ENCODE measurements around the gene TMBIM1. TPM values are rescaled to one million over a fixed set of nuclear protein-coding genes. Genes with fewer than 3 reads are reported as not detected.
"Not testable (repeated sequence)": the region's sequence is repeated elsewhere in the genome, so short reads cannot be mapped to it uniquely, and the experiment has no call there.

The TMBIM1 gene
- total and polyA plus RNA-seq, 8 donors, result 63.5 to 308 (median 70.9) TPM

DNA sequence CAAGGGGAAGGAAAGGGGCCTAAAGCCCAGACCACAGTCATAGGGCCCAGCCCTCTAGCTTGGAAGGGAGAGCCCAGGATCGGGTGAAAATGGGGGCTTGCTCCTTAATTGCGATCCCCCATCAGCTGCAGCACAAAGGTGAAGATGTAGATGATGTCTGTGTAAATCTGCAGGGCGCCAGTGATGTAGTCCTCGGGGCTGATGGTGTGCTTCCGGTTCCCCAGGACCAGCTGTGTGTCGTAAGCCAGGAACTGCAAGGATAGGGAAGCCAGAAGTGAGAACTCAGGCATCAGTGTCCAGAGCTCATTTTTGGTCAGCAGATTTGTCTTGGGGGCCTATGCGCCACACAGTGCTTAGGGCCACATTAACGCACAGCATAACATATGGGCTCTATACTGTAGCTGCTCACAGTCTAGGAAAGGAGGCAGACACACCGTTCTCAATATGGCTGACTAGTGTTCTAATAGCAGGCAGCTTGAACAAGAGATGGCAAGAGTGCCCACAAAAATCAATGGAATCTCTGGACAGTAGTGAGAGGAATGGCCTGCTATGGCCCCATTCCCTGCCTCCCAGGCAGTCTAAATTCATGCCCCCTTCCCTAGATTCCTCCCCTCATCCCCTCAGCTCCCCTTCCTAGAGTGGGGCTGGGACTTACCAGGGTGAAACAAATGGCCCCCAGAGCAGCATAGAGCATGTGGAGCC lies 16.8 kb downstream of the TMBIM1 start:
- intact Hi-C loops (cut with DNase I), result loop anchor here in 1 of 2 donors (10.0 kb wide), 1 partner anchor 119 kb away; the partner anchor contains the start of gene CTDSP1
- no peak overlapping the region for H3K4me3 ChIP-seq

GRCh38 chr2:218274586-218274985 lies 17.7 kb downstream of the TMBIM1 start:
- Histone ChIP-seq H3K27ac (peak overlapping the region in 1 of 2 donors; percentile 43), H3K4me3 (no peak overlapping the region)

More for the DNA sequence above, 16.8 kb downstream of the TMBIM1 start:
- no peak for DNase-seq
- H3K4me1 ChIP-seq, result peaks cover 27 to 62% of the 10 kb centered on the region in 2 donors
- H3K27ac ChIP-seq, result peak overlapping the region in 1 of 2 donors; percentile 53
- H3K9me3 ChIP-seq, result no peaks in the 10 kb centered on the region
- H3K36me3 ChIP-seq, result peaks cover 5 to 73% of the 10 kb centered on the region in 2 donors
- no peak for TF ChIP-seq CTCF (IDR thresholded peaks at IDR 0.05)
- H3K27me3 ChIP-seq, result no peaks in the 10 kb centered on the region
- no peak for ATAC-seq

GRCh38 chr2:218273908-218274249 lies 18.4 kb downstream of the TMBIM1 start:
- Histone ChIP-seq H3K36me3 (peaks cover 0 to 57% of the 10 kb centered on the region in 2 donors), H3K4me1 (peaks cover 31 to 65% of the 10 kb centered on the region in 2 donors), H3K27ac (peak overlapping the region in 1 of 2 donors; percentile 43), H3K9me3 (no peaks in the 10 kb centered on the region), H3K4me3 (no peak overlapping the region), H3K27me3 (no peaks in the 10 kb centered on the region)
- no peak for TF ChIP-seq CTCF (IDR thresholded peaks at IDR 0.05)
- DNase-seq, result no peak
- intact Hi-C loops (cut with DNase I), result loop anchor here in 1 of 2 donors (10.0 kb wide), 1 partner anchor 121 kb away; the partner anchor contains the start of gene CTDSP1
- ATAC-seq, result no peak

More at GRCh38 chr2:218274586-218274985, 17.7 kb downstream of the TMBIM1 start:
- Histone ChIP-seq H3K27me3 (no peaks in the 10 kb centered on the region), H3K4me1 (peaks cover 27 to 62% of the 10 kb centered on the region in 2 donors), H3K9me3 (no peaks in the 10 kb centered on the region), H3K36me3 (peaks cover 0 to 64% of the 10 kb centered on the region in 2 donors)
- DNase-seq (no peak), ATAC-seq (no peak)
- TF ChIP-seq CTCF (IDR thresholded peaks at IDR 0.05), result no peak
- intact Hi-C loops (cut with DNase I), result loop anchor here in 1 of 2 donors (10.0 kb wide), 1 partner anchor 120 kb away; the partner anchor contains the start of gene CTDSP1

DNA sequence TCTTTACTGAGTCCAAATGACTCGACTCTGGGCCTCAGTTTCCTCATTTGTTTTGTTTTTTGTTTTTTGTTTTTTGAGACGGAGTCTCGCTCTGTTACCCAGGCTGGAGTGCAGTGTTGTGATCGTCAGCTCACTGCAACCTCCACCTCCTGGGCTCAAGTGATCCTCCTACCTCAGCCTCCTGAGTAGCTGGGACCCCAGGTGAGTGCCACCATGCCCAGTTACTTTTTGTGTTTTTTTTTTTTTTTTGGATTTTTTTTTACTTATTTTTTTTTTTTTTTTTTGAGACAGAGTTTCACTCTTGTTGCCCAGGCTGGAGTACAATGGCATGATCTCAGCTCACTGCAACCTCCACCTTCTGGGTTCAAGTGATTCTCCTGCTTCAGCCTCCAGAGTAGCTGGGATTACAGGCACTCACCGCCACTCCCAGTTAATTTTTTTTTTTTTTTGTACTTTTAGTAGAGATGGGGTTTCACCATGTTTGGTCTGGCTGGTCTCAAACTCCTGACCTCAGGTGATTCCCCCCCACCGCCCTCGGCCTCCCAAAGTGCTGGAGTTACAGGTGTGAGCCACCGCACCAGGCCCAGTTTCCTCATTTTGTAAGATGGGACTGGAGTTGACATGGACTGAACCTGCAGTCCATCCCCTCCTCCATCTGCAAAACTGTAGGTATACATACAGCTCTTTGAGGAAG lies 18.9 kb downstream of the TMBIM1 start:
- Histone ChIP-seq H3K36me3 (peaks cover 0 to 52% of the 10 kb centered on the region in 2 donors), H3K4me1 (peaks cover 34 to 68% of the 10 kb centered on the region in 2 donors), H3K27ac (peak overlapping the region; percentile 48 to 76)
- not testable (repeated sequence) for DNase-seq, H3K9me3 ChIP-seq, ATAC-seq, H3K27me3 ChIP-seq, H3K4me3 ChIP-seq
- intact Hi-C loops (cut with DNase I), result loop anchor here in 1 of 2 donors (10.0 kb wide), 1 partner anchor 121 kb away; the partner anchor contains the start of gene CTDSP1

DNA sequence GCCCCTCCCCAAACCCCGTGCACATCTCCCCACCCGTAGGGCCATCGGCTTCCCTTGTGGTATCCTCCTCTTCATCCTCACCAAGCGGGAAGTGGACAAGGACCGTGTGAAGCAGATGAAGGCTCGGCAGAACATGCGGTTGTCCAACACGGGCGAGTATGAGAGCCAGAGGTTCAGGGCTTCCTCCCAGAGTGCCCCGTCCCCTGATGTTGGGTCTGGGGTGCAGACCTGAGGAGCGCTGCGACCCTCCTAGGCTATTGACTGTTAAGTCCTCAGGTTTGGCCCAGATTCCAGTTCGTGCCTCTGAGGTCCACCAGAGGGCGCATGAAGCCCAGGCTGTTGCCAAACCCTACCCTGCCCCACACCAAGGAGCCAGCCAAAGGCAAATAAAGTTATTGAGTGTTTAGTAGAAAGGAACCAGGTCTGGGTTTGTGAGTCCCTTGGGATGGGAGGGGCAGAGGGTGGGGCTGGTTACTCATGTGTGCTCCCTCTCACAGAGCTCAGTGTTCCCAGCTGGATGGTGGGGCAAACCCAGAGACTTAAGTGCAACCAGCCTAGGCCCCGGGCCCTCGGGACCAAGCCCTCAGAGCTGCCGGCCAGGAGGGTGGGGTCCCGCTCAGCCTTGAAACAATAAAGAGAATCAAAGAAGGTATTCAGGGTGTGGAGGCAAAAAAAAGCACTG lies 19.6 kb downstream of the TMBIM1 start:
- Histone ChIP-seq H3K4me3 (no peak overlapping the region), H3K27me3 (no peaks in the 10 kb centered on the region), H3K27ac (peak overlapping the region; percentile 48 to 76), H3K36me3 (peaks cover 0 to 48% of the 10 kb centered on the region in 2 donors), H3K9me3 (no peaks in the 10 kb centered on the region), H3K4me1 (peaks cover 34 to 72% of the 10 kb centered on the region in 2 donors)
- intact Hi-C loops (cut with DNase I), result loop anchor here in 1 of 2 donors (10.0 kb wide), 1 partner anchor 122 kb away; the partner anchor contains the start of gene CTDSP1
- ATAC-seq (peak; percentile 66), DNase-seq (peak; percentile 74 to 91 (median 87))
- TF ChIP-seq CTCF (IDR thresholded peaks at IDR 0.05), result peak; percentile 80 to 86
